GM12892 (cell line): ENCODE results near the gene SAMD4A.
"Not testable (repeated sequence)": the region's sequence is repeated elsewhere in the genome, so short reads cannot be mapped to it uniquely, and the experiment has no call there.

Source experiments
- DNase-seq: peaks from one replicate; pipeline ENCODE4 v3.0.0; 2011; ENCODE audit not compliant: insufficient read length
- FAIRE-seq: peaks from 2 replicates; lab custom pipeline; 2011; peaks lifted over from hg19 to GRCh38; lab: Jason Lieb, UNC
- POLR2A ChIP-seq: IDR thresholded peaks from 2 replicates; pipeline ENCODE4 v1.6.1; 2011; ENCODE audit warnings: low read depth, low read length, control low read depth
- POLR2AphosphoS5 ChIP-seq: IDR thresholded peaks from 2 replicates; pipeline ENCODE4 v1.6.1; 2011; ENCODE audit warnings: low read depth, low read length, control low read depth
- TAF1 ChIP-seq: IDR thresholded peaks from 2 replicates; pipeline ENCODE4 v1.6.1; 2011; ENCODE audit warnings: low read depth, mild to moderate bottlenecking, control low read depth, low read length, borderline replicate concordance

SAMD4A gene

GRCh38 chr14:54739514-54739913 lies 172.6 kb downstream of the SAMD4A start:
- TF ChIP-seq POLR2AphosphoS5 (no peak), TAF1 (no peak), POLR2A (no peak)
- FAIRE-seq = no peak
- DNase-seq = no peak

GRCh38 chr14:54742492-54743350 lies 175.8 kb downstream of the SAMD4A start:
- TF ChIP-seq POLR2A = no peak
- FAIRE-seq (no peak), DNase-seq (no peak)

GRCh38 chr14:54743382-54743781 lies 176.5 kb downstream of the SAMD4A start:
- FAIRE-seq (no peak), DNase-seq (no peak)
- no peak for TF ChIP-seq TAF1
- no peak for TF ChIP-seq POLR2AphosphoS5
- no peak for TF ChIP-seq POLR2A

- DNase-seq = no peak
- FAIRE-seq = no peak
- TF ChIP-seq TAF1 (no peak), POLR2AphosphoS5 (no peak), POLR2A (no peak)
Observed at GRCh38 chr14:54746019-54746418, 179.1 kb downstream of the SAMD4A start.

GRCh38 chr14:54747616-54748015 lies 180.7 kb downstream of the SAMD4A start:
- no peak for DNase-seq
- no peak for TF ChIP-seq POLR2AphosphoS5
- no peak for TF ChIP-seq POLR2A
- TF ChIP-seq TAF1 = no peak
- FAIRE-seq = no peak

GRCh38 chr14:54749180-54749579 lies 182.3 kb downstream of the SAMD4A start:
- no peak for TF ChIP-seq TAF1
- TF ChIP-seq POLR2A = no peak
- TF ChIP-seq POLR2AphosphoS5 = no peak
- DNase-seq = no peak
- FAIRE-seq = no peak

GRCh38 chr14:54749727-54750126 lies 182.8 kb downstream of the SAMD4A start:
- no peak for FAIRE-seq
- no peak for TF ChIP-seq TAF1
- no peak for TF ChIP-seq POLR2AphosphoS5
- TF ChIP-seq POLR2A = no peak
- DNase-seq = no peak

GRCh38 chr14:54752611-54753010 lies 185.7 kb downstream of the SAMD4A start:
- not testable (repeated sequence) for FAIRE-seq, DNase-seq

GRCh38 chr14:54753396-54753795 lies 186.5 kb downstream of the SAMD4A start:
- DNase-seq, FAIRE-seq: not testable (repeated sequence)

- DNase-seq (no peak), FAIRE-seq (no peak)
Observed at GRCh38 chr14:54754116-54754622, 187.2 kb downstream of the SAMD4A start.

GRCh38 chr14:54754623-54755386 lies 187.9 kb downstream of the SAMD4A start:
- DNase-seq (no peak), FAIRE-seq (no peak)

More at GRCh38 chr14:54754116-54754622, 187.2 kb downstream of the SAMD4A start:
- TF ChIP-seq TAF1 (no peak), POLR2A (no peak), POLR2AphosphoS5 (no peak)

GRCh38 chr14:54756656-54757392 lies 189.9 kb downstream of the SAMD4A start:
- FAIRE-seq = no peak
- no peak for TF ChIP-seq TAF1
- TF ChIP-seq POLR2AphosphoS5 = no peak
- no peak for TF ChIP-seq POLR2A
- no peak for DNase-seq

More at GRCh38 chr14:54754623-54755386, 187.9 kb downstream of the SAMD4A start:
- no peak for TF ChIP-seq POLR2AphosphoS5
- no peak for TF ChIP-seq POLR2A
- TF ChIP-seq TAF1 = no peak
